MCF 10A (cell line): ENCODE data around the gene STEEP1. TPM values are rescaled to one million over a fixed set of nuclear protein-coding genes. Genes with fewer than 3 reads are reported as not detected.

ENCODE experiments used
- BruUV-seq: library from RNA; stranded (reverse); fragments of 400-500 nt; replicated peaks from 2 replicates; lab custom pipeline; 2021; lab: Mats Ljungman, UMichigan
- CTCF ChIA-PET: fragments of 300-600 bp; sonication (Branson Sonifier 250); formaldehyde crosslinking; extraction: SDS; loops from one replicate; lab custom pipeline; 2021; ENCODE audit warnings: antibody characterized with exemption, inconsistent platforms; lab: Yijun Ruan, JAX
- POLR2A ChIA-PET: fragments of 300-600, 350-650 bp; sonication (Branson Sonifier 250); formaldehyde crosslinking; extraction: SDS; loops from one replicate; lab custom pipeline; 2020; ENCODE audit warnings: antibody characterized with exemption, inconsistent platforms; lab: Yijun Ruan, JAX
- DNase-seq: peaks from one replicate; pipeline ENCODE4 v3.0.0-alpha.2; 2018; ENCODE audit not compliant: unreplicated experiment
- H3K27ac Mint-ChIP-seq: one replicate; pipeline ENCODE4 v1.8.0; 2022; ENCODE audit warnings: mild to moderate bottlenecking, low read depth, mixed read lengths; ENCODE audit not compliant: unreplicated experiment
- H3K27me3 Mint-ChIP-seq: one replicate; pipeline ENCODE4 v1.8.0; 2022; ENCODE audit warnings: mixed read lengths; ENCODE audit not compliant: insufficient read depth, unreplicated experiment
- H3K36me3 Mint-ChIP-seq: one replicate; pipeline ENCODE4 v1.8.0; 2022; ENCODE audit warnings: mild to moderate bottlenecking, moderate library complexity, mixed read lengths; ENCODE audit not compliant: insufficient read depth, unreplicated experiment
- H3K4me1 Mint-ChIP-seq: one replicate; pipeline ENCODE4 v1.8.0; 2022; ENCODE audit warnings: mixed read lengths; ENCODE audit not compliant: insufficient read depth, unreplicated experiment
- H3K4me3 Mint-ChIP-seq: one replicate; pipeline ENCODE4 v1.8.0; 2022; ENCODE audit warnings: mild to moderate bottlenecking, moderate library complexity, mixed read lengths; ENCODE audit not compliant: unreplicated experiment
- H3K9me3 Mint-ChIP-seq: one replicate; pipeline ENCODE4 v1.8.0; 2022; ENCODE audit warnings: mixed read lengths; ENCODE audit not compliant: unreplicated experiment
- CTCF ChIP-seq: fragments of 200-600 bp; IDR thresholded peaks from one replicate; pipeline ENCODE4 v1.8.0; 2022; ENCODE audit warnings: antibody characterized with exemption, mild to moderate bottlenecking; ENCODE audit not compliant: unreplicated experiment
- intact Hi-C: fragments of 100-400 bp; cut with micrococcal nuclease; formaldehyde crosslinking; loops from 2 replicates; pipeline ENCODE4 v1.14.1; 2022
- total RNA-seq: library from RNA; stranded (reverse); gene quantifications from 2 replicates; pipeline ENCODE4 v1.2.3, GENCODE V29; 2022

The STEEP1 gene
- total RNA-seq, 1 experiment from 2014 or later = 23.6 TPM

DNA sequence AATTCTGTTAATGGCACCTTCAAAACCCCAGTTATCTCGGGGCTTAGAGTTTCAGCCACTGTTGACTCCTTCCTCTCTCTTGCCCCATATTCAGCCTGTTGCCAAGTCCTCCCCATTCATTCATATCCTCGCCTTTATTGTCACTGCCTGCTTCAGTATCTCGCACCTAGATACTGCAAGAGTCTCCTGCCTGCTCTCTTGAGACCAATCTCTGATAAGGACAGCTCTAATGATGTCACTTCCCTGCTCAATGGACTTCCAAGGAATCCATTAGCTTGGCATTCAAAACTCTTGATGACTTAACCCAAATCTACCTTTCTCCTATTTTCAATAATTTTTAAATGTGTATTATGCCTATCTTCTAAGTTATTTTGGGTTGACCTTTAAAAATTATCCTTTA is 8.0 kb upstream of the STEEP1 start:
- no peak for DNase-seq
- BruUV-seq = no TSS peak
- CTCF ChIA-PET = interaction anchor here (0.6 to 1.4 kb wide), 4 partner anchors 11 to 58 kb away, joined by 3 to 5 read pairs (median 4); no protein-coding TSS in a partner anchor
- Mint-ChIP-seq H3K4me3 (peak overlapping the region; percentile 76), H3K4me1 (peaks cover 6% of the 10 kb centered on the region), H3K27me3 (no peaks in the 10 kb centered on the region), H3K36me3 (peaks cover 6% of the 10 kb centered on the region), H3K9me3 (no peaks in the 10 kb centered on the region), H3K27ac (no peak overlapping the region)
- intact Hi-C loops = no loop called here
- POLR2A ChIA-PET = interaction anchor here (1.1 to 2.7 kb wide), 10 partner anchors 8 to 218 kb away, joined by 3 to 48 read pairs (median 6); partner anchors contain the start of genes NKRF, RPL39 and STEEP1
- TF ChIP-seq CTCF = no peak

- ChIA-PET POLR2A (no interaction called here), CTCF (no interaction called here)
- no peaks in the 10 kb centered on the region for H3K36me3 Mint-ChIP-seq
- intact Hi-C loops = no loop called here
- no peak for DNase-seq
- H3K27me3 Mint-ChIP-seq = no peaks in the 10 kb centered on the region
- no peak overlapping the region for H3K4me3 Mint-ChIP-seq
- BruUV-seq = no TSS peak
- H3K27ac Mint-ChIP-seq = no peak overlapping the region
- no peak for TF ChIP-seq CTCF
- H3K9me3 Mint-ChIP-seq = no peaks in the 10 kb centered on the region
- H3K4me1 Mint-ChIP-seq = peaks cover 6% of the 10 kb centered on the region
Measured at GRCh38 chrX:119570351-119570835, 5.2 kb upstream of the STEEP1 start.

DNA sequence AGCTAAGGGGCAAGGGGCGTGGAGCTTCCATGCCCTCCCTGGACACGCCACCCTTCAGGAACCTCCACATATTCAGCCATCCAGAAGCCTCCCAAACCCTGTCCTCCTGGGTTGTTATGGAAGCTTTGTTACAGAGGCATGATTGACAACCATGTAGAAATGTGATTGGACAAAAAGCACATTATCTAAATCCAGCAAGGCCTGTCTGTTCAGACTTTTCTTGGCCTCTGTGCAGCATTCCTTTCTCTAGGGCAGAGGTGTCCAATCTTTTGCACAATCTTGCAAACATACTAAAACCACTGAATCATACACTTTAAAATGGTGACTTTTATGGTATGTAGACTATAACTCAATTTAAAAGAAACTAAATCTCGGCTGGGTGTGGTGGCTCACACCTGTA is 12.7 kb downstream of the STEEP1 start:
- intact Hi-C loops = no loop called here
- Mint-ChIP-seq H3K4me3 (no peak overlapping the region), H3K27me3 (no peaks in the 10 kb centered on the region), H3K36me3 (no peaks in the 10 kb centered on the region), H3K27ac (no peak overlapping the region), H3K9me3 (peaks cover 6% of the 10 kb centered on the region), H3K4me1 (no peaks in the 10 kb centered on the region)
- no TSS peak for BruUV-seq
- ChIA-PET CTCF (interaction anchor here (0.6 to 1.2 kb wide), 2 partner anchors 37 to 904 kb away, joined by 3 read pairs; no protein-coding TSS in a partner anchor), POLR2A (no interaction called here)
- DNase-seq = peak; percentile 2
- no peak for TF ChIP-seq CTCF

DNA sequence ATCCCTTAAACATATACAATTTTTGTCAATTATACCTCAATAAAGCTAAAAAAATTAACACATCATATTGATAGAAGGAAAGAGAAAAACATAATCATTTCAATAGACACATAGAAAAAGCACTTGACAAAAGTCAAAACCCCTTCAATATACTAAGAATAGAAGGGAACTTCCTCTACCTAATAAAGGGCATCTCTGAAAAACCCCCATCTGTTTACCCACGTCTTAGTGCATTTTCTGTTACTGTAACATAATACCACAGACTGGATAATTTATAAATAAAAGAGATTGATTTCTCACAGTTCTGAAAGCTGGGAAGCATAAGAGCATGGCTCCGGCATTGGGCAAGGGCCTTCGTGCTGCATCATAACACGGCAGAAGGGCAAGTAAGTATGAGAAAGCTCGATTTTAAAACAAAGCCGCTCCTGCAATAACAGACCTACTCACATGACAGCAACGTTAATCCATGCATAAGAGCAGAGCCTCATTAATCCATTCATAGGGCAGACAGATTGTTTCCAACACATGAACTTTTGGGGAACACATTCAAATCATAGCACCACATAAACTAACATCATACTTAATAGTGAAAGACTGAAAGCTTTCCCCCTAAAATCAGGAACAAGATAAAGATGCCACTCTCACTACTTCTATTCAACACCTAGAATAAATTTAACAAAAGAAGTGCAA is 15.7 kb downstream of the STEEP1 start:
- DNase-seq = no peak
- H3K36me3 Mint-ChIP-seq = peaks cover 6% of the 10 kb centered on the region
- H3K4me3 Mint-ChIP-seq = no peak overlapping the region
- no TSS peak for BruUV-seq
- no peaks in the 10 kb centered on the region for H3K4me1 Mint-ChIP-seq
- ChIA-PET CTCF (interaction anchor here (0.5 to 1.6 kb wide), 3 partner anchors 37 to 702 kb away, joined by 3 to 4 read pairs (median 3); no protein-coding TSS in a partner anchor), POLR2A (no interaction called here)
- no peak overlapping the region for H3K27ac Mint-ChIP-seq
- no peak for TF ChIP-seq CTCF
- intact Hi-C loops = no loop called here
- no peaks in the 10 kb centered on the region for H3K27me3 Mint-ChIP-seq
- no peaks in the 10 kb centered on the region for H3K9me3 Mint-ChIP-seq
